UCSD-AML1 (cell line): ENCODE data around the gene MGAT5B.

Experiments
- DNase-seq: peaks from one replicate; lab custom pipeline; 2025; ENCODE audit not compliant: unreplicated experiment; lab: John Stamatoyannopoulos, UW

The MGAT5B gene

DNA sequence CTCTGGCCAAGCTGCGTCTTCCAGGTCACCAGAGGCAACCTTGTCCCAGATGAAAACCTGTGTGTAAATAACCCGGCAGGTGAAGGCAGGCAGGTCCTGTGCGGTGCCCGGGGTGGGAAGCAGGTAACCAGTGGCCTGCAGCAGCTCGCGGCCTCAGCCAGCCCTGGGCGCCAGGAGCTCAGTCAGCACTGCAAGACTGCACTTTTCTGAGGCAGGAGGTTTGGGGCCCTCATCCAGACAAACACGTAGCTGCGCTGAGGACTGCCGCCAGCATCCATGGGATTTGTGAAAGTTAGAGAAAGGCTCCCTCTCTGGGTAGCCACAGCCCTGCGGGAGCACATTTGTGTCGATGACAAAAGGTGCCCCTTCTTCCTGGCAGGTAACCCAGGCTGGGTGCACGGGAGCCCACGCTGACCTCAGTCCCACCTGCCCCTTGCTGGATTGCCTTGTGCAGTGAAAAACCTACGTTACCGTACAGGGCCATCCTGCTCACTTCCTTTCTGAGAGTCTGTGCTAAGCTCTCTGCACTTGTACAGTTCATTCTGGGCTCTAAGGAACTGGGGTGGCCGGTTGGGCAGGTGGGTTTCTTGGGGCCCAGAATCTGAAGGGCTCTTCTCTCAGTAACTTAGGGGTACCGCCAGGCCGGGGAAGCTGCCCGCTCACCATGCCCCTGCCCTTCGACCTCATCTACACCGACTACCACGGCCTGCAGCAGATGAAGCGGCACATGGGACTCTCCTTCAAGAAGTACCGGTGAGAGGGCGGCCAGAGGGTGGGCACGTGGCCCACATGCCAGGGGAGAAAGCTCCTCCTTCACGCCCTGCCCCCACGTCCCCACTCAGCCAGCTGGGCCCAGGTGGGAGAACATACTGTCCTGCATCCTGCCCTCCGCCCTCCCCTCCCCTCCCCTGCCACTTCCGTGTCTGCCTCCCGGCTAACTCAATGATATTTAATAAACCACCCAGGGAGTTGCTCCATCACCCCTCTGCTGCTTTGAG is 56.4 kb downstream of the MGAT5B start:
- DNase-seq: no peak

DNA sequence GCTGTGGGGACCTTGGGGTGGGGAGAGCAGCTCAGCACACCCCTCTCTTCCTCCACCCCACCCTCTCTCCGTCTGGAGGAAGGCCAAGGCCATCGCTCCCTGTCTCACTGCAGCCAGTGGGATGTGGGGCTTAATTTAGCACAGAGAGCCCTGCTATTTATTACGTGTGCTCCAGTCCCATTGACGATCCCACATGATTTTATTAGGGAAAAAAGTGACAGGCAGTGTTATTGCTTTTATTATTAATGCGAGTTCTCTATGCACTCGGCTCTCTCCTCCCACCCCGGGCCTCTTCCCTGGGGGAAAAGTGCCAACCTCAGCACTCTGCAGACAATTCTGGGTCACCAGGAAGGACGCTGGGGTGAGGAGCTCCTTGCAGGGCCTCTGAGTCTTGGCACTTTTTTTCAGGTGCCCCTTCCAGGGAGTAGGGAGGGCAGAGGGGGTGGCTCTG is 57.3 kb downstream of the MGAT5B start:
- no peak for DNase-seq

DNA sequence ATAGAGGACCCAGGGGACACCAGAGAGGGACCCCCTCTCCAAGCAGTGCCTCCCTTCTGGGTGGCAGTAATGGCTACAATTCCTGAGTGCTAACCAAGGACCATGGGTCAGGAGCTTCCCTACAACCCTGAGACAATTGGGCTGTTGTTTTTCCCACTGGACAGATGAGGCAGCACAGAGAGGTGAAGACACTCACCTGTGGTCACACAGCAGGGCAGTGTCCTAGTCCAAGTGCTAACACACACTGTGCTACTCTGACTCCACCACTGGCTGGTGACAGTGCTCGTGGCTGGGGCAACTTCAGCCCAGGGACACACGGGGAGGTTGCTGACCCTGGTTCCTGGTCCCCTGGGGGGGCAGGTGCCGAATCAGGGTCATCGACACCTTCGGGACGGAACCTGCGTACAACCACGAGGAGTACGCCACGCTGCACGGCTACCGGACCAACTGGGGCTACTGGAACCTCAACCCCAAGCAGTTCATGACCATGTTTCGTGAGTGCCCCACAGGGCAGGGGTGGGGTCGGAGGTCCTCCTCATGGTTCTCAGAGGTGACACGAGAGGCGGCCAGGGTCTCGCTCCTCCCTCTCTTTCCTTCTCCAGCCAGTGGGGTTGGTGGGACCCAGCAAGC is 58.1 kb downstream of the MGAT5B start:
- no peak for DNase-seq

DNA sequence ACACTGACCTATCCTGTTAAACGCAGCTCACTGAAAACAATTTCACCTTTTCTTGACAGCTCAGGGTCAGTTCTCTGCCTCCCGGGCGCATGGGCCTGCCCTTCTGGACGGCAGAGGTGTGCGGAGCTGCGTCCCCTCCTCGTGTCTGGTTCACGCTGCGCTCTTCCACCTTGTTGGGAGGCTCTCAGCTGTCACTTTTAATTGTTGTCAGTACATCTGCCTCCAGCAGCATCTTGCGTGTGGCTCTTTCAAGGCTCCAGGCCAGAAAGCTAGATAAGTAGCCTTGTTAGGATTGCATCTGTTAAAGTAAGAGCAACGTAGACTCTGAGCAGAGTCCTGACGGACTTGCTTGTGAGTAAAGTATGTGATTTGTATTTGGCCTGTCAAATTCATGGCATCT is 59.4 kb downstream of the MGAT5B start:
- no peak for DNase-seq

DNA sequence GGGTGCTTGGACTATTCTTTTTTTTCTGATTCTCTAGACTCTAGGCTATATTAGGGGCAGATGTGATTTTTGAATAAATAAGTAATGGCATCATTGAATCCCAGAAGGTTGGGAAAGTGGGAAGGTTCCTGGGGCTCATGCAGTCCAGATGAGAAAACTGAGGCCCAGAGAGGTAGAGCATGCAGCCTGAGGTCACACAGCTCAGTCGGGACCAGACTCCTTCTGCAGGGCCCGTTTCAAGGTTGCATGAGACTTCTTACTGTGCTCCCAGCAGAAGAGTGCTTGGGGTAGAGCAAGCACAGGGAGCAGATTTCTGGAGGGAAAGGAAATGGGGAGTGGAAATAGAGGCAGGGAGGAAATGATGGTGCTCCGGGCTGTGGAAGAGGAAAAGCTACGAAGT is 59.8 kb downstream of the MGAT5B start:
- DNase-seq: no peak

DNA sequence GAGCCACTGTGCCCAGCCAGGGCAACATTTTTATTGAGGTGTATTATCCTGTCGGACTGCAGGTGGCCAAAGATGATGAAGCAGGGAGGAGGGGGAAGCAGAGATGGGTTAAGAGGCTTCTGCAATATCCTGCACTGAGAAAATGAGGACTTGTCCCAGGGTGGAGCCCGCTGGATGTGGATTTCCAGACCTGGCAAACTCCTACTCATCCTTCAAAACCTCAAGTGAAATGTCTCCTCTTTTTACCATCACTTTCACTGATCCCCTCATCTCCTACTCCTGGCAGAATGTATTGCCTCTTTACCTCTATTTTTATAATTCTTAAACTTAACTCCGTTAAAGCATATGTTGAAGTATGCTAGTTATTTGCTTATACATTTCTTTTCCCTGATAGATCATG is 60.9 kb downstream of the MGAT5B start:
- no peak for DNase-seq

DNA sequence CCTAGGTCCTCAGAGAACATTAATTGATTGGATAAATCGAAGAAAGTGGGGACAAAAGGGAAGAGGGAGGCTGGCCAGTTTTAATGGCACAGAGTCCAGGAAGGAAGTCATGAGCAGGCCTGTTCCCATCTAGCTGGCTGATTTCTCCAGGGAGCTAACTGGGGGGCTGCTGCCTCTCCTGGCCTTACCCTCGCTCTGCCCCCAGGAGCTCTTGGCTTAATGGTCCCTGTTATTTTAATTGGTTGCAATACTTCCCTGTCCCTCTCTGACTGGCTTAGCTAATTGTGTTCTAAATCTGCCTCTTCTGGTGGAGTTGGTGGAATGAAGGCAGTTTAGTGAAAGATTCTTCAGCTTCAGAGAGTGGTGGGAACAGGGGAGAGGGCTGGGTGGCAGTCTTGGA is 61.4 kb downstream of the MGAT5B start:
- DNase-seq: no peak

DNA sequence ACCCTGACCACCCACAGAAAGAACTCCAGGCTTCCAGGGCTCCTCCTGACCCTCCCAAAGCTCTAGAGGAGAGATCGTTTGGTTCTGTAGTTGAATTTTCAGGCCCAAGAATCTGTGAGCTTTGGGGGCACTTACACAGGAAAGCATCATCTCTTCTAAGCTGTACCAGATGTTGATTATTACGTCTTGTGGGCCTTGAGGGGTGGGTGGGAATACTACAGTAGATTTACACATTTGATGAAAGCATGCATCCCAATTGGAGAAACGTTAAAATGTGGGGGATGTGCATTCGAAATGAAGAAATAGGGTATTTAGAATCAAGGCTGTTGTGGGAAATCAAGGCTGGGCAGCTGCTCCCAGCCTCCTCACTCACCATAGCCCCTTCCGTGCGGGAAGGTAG is 61.9 kb downstream of the MGAT5B start:
- DNase-seq: no peak

DNA sequence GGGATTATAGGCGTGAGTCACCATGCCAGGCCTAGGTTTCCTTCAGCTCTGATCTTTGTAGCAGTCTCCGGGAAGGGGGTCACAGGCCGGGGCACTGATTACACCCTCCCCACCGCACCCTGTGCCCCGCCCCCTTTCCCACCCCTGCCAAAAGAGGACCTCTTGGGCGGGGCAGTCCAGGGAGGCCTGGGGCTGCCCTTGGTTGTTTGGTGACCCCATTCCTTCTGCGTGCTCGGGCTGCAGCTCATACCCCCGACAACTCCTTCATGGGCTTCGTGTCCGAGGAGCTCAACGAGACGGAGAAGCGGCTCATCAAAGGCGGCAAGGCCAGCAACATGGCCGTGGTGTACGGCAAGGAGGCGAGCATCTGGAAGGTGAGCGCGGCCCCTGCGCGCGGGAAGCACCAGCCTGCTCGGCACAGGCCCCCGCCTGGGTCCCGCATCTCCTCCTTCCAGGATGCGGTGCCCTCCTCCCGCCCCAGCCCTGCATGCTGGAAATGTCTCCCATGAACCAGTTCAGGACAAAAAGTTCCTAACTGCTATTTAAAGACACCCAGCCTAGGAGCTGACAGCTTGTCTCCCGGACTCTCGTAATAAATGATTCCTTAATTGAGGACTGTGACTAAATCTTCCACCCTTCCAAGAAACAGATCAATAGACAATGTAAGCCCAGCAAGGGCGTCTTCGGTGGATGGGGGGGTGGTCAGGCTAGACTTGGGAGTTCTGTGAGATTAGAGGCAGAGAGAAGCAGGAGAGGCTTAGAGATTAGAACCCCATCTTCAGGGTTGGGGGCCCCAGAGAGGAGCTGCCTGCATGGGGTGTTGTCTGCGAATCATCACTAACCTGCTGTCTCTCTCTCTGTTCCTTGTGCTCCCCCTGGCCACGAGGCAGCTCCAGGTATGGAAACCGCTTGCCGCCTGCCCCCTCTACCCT is 64.5 kb downstream of the MGAT5B start:
- no peak for DNase-seq

DNA sequence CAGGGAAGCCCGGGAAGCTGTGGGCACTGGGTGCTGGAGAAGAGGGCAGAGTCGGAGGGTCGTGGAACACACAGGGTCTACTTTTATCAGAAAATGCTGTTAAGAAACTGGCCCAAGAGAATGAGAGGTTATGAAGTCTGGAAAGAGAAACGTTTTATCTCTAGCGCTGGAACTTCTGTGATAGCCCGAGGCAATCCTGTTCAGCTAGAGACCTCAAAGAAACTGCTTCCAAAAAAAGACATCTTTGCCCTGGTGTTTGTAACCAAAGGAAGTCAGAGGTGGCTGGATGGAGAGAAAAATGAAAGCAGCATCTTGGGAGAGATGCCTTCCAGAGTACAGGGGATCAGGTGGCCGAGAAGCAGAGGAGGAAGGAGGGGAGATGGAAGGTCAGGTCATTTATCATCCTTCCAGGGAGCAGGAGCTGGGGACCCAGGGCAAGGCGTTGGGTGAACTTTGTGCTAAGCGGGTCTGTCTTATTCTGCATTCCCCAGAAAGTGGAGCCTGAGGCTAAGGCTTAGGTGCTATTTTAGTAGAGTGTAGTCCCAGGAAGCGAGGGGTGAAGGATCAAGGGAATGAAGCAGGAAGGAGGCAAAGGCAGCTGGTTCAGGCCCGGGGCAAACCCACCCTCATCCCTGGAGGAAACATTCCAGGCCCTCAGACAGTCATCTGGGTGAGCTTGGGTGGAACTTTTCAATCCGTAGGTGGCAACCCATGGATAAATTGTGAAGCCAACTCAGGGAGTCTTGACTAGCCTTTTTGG is 66.5 kb downstream of the MGAT5B start:
- no peak for DNase-seq

DNA sequence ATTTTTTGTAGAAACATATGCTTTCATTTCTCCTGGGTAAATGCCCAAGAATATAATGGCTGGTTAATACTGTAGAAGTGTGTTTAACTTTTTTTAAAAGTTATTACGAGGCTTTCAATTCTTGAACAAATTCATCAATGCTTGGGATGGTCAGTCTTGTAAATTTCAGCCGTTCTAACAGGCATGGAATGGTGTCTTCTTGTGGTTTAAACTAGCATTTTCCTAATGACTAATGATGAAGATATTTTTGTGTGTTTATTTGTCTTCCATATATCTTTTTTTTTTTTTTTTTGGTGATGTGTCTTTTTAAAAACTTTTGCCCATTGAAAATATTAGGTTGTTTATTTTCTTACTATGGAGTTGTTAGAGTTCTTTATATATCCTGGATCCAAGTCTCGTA is 67.1 kb downstream of the MGAT5B start:
- no peak for DNase-seq

DNA sequence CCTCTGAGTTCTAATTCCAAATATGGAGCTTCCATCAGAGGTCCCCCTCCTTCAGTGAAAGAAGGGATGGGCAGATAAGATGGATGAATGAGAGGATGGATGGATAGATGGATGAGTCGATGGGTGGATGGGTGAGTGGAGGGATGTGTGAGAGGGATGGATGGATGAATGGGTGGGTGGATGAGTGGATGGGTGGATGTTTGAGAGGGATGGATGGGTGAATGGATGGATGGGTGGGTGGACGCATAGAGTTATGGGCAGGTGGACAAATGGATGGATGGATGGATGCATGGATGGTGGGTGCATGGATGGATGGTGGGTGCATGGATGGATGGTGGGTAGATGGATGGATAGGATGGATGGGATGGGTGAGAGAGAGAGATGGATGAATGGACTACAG is 69.0 kb downstream of the MGAT5B start:
- no peak for DNase-seq

DNA sequence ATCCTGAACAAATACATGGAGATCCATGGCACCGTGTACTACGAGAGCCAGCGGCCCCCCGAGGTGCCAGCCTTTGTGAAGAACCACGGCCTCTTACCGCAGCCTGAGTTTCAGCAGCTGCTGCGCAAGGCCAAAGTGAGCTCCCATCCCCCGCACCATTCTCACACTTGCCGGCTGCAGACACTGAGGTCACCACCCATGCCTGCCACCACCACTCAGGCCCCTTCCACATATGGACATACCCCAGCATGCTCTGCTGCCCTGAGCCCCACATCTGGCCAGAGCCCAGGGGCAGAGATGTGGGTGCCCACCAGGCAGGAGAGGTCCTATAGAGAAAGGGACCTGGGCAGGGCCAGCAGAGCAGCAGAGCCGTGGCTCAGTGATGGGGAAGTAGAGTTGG is 69.8 kb downstream of the MGAT5B start:
- DNase-seq: no peak

DNA sequence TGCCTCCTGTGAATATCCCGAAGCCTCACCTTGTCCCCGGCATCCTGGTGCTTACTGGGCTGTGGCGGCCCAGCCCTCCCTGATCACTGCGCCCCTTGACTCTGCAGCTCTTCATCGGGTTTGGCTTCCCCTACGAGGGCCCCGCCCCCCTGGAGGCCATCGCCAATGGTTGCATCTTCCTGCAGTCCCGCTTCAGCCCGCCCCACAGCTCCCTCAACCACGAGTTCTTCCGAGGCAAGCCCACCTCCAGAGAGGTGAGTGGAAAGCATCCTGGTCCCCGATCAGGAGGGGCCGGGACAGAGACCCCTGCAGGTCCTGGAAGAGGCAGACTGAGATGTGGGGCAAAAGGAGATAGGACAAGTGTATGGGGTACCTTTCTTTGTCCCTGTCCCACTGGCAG is 72.1 kb downstream of the MGAT5B start:
- no peak for DNase-seq

DNA sequence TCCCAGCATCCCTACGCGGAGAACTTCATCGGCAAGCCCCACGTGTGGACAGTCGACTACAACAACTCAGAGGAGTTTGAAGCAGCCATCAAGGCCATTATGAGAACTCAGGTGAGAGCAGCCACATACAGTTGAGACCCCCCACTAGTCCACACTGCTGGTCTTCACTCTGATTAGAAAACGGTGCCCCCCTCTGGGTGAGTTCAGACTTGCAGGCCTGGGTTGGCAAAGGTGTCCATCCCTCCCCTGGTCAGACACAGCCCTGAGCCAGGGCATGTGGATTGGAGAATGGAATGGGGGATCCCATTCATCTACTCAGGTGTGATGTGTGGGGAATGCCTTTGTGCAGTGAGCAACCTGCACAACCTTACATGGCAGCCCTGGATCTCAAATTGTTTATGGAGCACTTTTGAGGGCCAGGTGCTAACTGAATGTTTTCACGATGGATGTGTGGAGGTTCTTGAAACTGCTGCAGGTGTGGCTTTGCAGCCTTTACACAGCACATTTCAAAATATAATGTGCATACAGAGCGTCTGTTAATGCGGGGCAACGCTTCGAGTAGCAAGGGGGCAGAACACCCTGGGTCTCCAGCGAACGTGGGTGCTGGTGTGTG is 72.6 kb downstream of the MGAT5B start:
- peak; percentile 20 for DNase-seq

DNA sequence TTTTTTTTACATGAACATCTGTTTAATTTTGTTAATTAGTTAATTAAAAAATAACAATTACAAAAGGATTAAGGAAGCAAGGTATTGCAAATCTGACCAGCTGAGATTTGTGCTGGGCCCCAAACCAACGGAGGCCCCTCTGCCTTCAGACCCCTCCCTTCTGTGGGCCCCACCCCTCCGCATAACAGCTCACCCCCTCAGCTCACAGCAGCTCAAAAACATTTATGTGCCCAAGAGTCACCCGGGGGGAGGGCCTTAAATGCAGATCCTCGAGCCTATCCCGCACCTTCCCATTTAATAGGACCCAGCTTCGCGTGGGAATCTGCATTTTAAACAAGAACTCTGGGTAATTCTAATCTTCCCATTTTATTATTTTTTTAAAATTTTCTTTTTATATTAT is 75.0 kb downstream of the MGAT5B start:
- DNase-seq: no peak

DNA sequence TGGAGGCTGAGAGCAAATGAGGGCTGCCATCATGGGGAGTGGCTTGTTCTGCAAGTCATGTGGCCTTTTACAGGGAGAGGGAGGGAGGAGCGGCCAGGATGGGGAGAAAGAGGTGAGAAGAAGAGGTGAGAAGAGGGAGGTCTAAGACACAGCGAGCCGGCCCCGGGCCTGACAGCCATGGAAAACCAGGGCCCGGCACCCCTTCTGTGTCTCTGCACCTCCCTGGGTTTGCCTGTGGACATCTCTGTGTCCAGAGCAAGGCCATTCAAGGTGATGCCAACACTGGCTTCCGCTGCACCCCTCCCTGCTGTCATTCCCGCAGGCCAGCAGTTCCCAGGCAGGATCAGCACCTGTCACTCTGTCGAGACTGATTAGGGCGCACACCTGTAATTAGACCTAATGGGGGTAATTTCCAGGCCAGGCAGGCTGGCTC is 75.6 kb downstream of the MGAT5B start:
- DNase-seq: no peak

DNA sequence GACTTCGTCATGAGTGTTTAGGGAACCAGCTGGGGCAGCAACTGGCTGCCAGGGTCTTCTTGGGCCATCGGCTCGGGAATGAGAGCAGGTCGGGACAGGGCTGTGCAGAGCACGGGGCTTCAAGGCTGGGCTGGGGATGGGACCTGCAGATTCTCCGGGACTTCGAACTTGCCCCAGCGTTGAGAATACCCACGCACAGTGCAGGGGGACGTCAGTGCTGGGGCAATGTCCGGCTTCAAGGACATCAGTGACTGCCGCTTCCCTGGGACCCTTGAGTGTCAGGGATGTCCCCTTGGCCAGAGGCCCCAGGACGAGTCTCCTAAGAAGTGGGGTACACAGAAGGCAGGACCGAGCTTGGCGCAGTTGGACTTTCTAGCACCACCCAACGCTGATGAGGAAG is 76.3 kb downstream of the MGAT5B start:
- no peak for DNase-seq

DNA sequence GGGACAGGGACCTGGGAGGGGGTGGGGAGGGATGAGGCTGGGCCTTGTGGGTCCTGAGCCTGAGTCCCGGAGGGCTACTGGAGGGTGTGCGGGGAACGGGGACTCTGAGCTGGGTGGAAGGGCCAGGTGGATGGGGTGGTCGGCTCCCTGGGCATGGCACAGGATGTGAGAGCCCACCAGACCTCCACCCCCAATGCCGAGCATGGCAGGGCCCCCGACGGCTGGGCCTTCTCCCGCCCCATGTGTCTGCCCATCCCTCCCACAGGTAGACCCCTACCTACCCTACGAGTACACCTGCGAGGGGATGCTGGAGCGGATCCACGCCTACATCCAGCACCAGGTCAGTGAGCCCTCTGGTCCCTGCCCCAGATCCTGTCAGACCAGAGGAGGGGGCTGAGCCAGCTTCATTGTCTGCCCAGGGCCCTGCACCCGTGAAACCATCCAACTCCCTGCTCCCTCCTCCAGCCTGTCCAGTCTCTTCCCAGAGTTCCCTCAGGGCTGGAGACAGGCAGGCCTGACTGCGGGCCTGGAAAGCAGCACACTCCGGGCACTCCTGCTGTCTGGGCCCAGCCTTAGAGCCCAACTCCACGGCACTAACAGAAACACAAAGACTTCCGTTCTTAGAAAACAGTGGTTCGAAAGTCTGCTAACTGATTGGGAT is 78.0 kb downstream of the MGAT5B start:
- no peak for DNase-seq

DNA sequence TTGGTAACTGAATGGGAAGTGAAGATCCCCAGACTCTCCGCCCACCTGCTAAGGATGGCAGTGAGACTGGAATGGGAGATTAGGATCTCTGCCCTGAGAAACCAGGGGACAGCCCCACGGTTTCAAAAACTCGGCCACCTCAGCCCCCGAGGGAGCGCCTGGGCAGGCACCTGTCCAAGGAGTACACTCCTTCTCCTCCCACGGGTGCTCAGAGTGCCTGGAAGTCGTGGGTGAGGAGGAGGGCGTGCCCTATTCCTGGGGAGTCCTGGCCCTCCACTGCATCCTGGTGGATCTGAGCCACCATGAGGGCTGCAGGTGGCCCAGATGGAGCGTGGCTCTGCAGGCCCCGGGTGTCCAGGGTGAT is 78.5 kb downstream of the MGAT5B start:
- no peak for DNase-seq
